Measurements from ENCODE around the gene SLC17A2. TPM values are rescaled to one million over a fixed set of nuclear protein-coding genes. Genes with fewer than 3 reads are reported as not detected.

Gene SLC17A2
- total and polyA plus RNA-seq, 4 donors = not detected

GRCh38 chr6:25918083-25918683 is 12.3 kb downstream of the SLC17A2 start:
- intact Hi-C loops (cut with DNase I) = no loop called here
- no peaks in the 10 kb centered on the region for H3K9me3 ChIP-seq (ENCODE audit: control insufficient read depth, low read length)
- no peaks in the 10 kb centered on the region for H3K4me1 ChIP-seq (ENCODE audit: control insufficient read depth in 1 of 2, insufficient read depth in 2 of 2, low read length in 2 of 2)
- DNase-seq (no peak), ATAC-seq (ENCODE audit: low FRiP score) (no peak)
- 84 to 85% methylated on average over 5 of the region's 5 CpGs for WGBS, 2 donors
- no peaks in the 10 kb centered on the region for H3K36me3 ChIP-seq (ENCODE audit: control insufficient read depth in 1 of 2, insufficient read depth in 2 of 2, low read length in 1 of 2)
- no peak overlapping the region for H3K4me3 ChIP-seq (ENCODE audit: low read length in 2 of 2)
- no peak overlapping the region for H3K27ac ChIP-seq (ENCODE audit: low read depth in 1 of 2, low read length in 2 of 2)
- H3K27me3 ChIP-seq (ENCODE audit: control insufficient read depth in 1 of 2, insufficient read depth in 2 of 2, low read length in 1 of 2) = no peaks in the 10 kb centered on the region

DNA sequence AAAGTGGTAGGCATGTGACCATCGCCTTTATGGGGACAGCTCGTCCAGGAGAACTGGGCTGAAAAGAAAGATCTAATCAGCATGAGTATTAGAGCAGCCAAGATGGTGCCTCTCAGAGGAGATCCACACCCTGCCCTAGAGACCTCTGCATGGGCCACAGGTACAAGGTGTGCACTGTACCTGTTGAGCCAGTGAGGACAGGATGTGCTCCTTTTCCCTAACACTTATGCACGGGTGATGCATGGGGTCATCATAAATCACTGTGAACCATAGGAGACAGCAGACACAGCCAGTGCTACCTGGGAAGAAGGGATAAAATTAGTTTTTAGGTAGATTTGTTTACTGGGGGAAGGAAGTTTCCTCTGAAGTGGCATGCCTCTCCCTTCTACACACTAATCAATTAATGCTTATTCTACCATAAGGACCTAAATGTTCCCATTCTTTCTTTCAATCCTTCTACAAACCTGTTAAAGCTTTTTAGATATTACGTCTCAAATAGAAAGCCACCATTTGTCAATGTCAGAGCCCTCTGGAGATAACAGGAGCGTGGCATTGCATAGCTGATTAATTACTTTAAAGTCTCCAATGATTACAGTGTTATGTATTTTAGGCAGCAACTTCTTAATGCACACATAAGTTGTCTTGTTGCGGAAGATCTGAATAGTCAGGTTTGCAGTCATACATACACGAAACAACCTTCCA is 13.6 kb downstream of the SLC17A2 start:
- Histone ChIP-seq H3K36me3 (ENCODE audit: control insufficient read depth in 1 of 2, insufficient read depth in 2 of 2, low read length in 1 of 2) (no peaks in the 10 kb centered on the region), H3K4me1 (ENCODE audit: control insufficient read depth in 1 of 2, insufficient read depth in 2 of 2, low read length in 2 of 2) (no peaks in the 10 kb centered on the region), H3K27me3 (ENCODE audit: control insufficient read depth in 1 of 2, insufficient read depth in 2 of 2, low read length in 1 of 2) (no peaks in the 10 kb centered on the region), H3K9me3 (ENCODE audit: control insufficient read depth, low read length) (no peaks in the 10 kb centered on the region), H3K4me3 (ENCODE audit: low read length in 2 of 2) (no peak overlapping the region), H3K27ac (ENCODE audit: low read depth in 1 of 2, low read length in 2 of 2) (no peak overlapping the region)
- intact Hi-C loops (cut with DNase I) = no loop called here
- 93% methylated on average over 7 of the region's 7 CpGs for WGBS, 2 donors
- DNase-seq (no peak), ATAC-seq (ENCODE audit: low FRiP score) (no peak)

- 94 to 95% methylated on average over 3 of the region's 3 CpGs for whole genome bisulfite sequencing, 2 donors
- no peaks in the 10 kb centered on the region for H3K36me3 ChIP-seq (ENCODE audit: control insufficient read depth in 1 of 2, insufficient read depth in 2 of 2, low read length in 1 of 2)
- H3K4me1 ChIP-seq (ENCODE audit: control insufficient read depth in 1 of 2, insufficient read depth in 2 of 2, low read length in 2 of 2) = no peaks in the 10 kb centered on the region
- no peak overlapping the region for H3K27ac ChIP-seq (ENCODE audit: low read depth in 1 of 2, low read length in 2 of 2)
- H3K4me3 ChIP-seq (ENCODE audit: low read length in 2 of 2) = no peak overlapping the region
- no peaks in the 10 kb centered on the region for H3K9me3 ChIP-seq (ENCODE audit: control insufficient read depth, low read length)
- intact Hi-C loops (cut with DNase I) = no loop called here
- ATAC-seq (ENCODE audit: low FRiP score) = no peak
- H3K27me3 ChIP-seq (ENCODE audit: control insufficient read depth in 1 of 2, insufficient read depth in 2 of 2, low read length in 1 of 2) = no peaks in the 10 kb centered on the region
- DNase-seq = no peak
Observed at GRCh38 chr6:25916330-25916729, 14.2 kb downstream of the SLC17A2 start.

DNA sequence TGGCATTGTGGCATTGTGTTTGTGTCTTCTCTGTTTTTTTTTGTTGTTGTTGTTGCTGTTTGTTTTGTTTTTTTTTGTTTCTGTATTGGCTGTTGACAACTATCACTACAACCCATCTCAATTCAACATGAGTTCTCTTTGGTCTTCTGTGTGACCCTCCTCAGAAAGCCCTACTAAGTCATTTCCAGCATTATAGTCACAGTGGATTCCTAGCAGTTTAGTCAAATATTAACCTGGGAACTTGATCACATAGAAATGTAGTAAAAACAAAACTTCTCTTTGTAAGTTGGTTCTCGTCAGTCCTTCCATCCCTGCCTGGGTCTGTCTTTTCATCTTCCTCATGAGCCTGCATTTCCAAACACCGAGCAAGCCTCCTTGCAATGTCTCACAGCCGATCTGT is 16.8 kb downstream of the SLC17A2 start:
- H3K4me3 ChIP-seq (ENCODE audit: low read length in 2 of 2) = no peak overlapping the region
- ATAC-seq (ENCODE audit: low FRiP score) = no peak
- no peak for DNase-seq
- H3K36me3 ChIP-seq (ENCODE audit: control insufficient read depth in 1 of 2, insufficient read depth in 2 of 2, low read length in 1 of 2) = no peaks in the 10 kb centered on the region
- H3K9me3 ChIP-seq (ENCODE audit: control insufficient read depth, low read length) = no peaks in the 10 kb centered on the region
- H3K27me3 ChIP-seq (ENCODE audit: control insufficient read depth in 1 of 2, insufficient read depth in 2 of 2, low read length in 1 of 2) = no peaks in the 10 kb centered on the region
- intact Hi-C loops (cut with DNase I) = no loop called here
- no peak overlapping the region for H3K27ac ChIP-seq (ENCODE audit: low read depth in 1 of 2, low read length in 2 of 2)
- WGBS, 2 donors = 80 to 82% methylated on average over 3 of the region's 3 CpGs
- no peaks in the 10 kb centered on the region for H3K4me1 ChIP-seq (ENCODE audit: control insufficient read depth in 1 of 2, insufficient read depth in 2 of 2, low read length in 2 of 2)

- intact Hi-C loops (cut with DNase I) = no loop called here
- WGBS, 2 donors = 79 to 82% methylated on average over 4 of the region's 4 CpGs
- Histone ChIP-seq H3K36me3 (ENCODE audit: control insufficient read depth in 1 of 2, insufficient read depth in 2 of 2, low read length in 1 of 2) (no peaks in the 10 kb centered on the region), H3K27ac (ENCODE audit: low read depth in 1 of 2, low read length in 2 of 2) (no peak overlapping the region), H3K4me1 (ENCODE audit: control insufficient read depth in 1 of 2, insufficient read depth in 2 of 2, low read length in 2 of 2) (no peaks in the 10 kb centered on the region), H3K4me3 (ENCODE audit: low read length in 2 of 2) (no peak overlapping the region), H3K9me3 (ENCODE audit: control insufficient read depth, low read length) (no peaks in the 10 kb centered on the region), H3K27me3 (ENCODE audit: control insufficient read depth in 1 of 2, insufficient read depth in 2 of 2, low read length in 1 of 2) (no peaks in the 10 kb centered on the region)
- DNase-seq = no peak
- ATAC-seq (ENCODE audit: low FRiP score) = no peak
Observed at GRCh38 chr6:25911351-25911750, 19.1 kb downstream of the SLC17A2 start.

GRCh38 chr6:25907475-25908014 is 22.9 kb downstream of the SLC17A2 start:
- intact Hi-C loops (cut with DNase I) = no loop called here
- WGBS, 2 donors = 75 to 77% methylated on average over 1 of the region's 1 CpG
- ATAC-seq (ENCODE audit: low FRiP score) (no peak), DNase-seq (no peak)
- Histone ChIP-seq H3K9me3 (ENCODE audit: control insufficient read depth, low read length) (no peaks in the 10 kb centered on the region), H3K36me3 (ENCODE audit: control insufficient read depth in 1 of 2, insufficient read depth in 2 of 2, low read length in 1 of 2) (no peaks in the 10 kb centered on the region), H3K4me1 (ENCODE audit: control insufficient read depth in 1 of 2, insufficient read depth in 2 of 2, low read length in 2 of 2) (no peaks in the 10 kb centered on the region), H3K27ac (ENCODE audit: low read depth in 1 of 2, low read length in 2 of 2) (no peak overlapping the region), H3K4me3 (ENCODE audit: low read length in 2 of 2) (no peak overlapping the region), H3K27me3 (ENCODE audit: control insufficient read depth in 1 of 2, insufficient read depth in 2 of 2, low read length in 1 of 2) (no peaks in the 10 kb centered on the region)

DNA sequence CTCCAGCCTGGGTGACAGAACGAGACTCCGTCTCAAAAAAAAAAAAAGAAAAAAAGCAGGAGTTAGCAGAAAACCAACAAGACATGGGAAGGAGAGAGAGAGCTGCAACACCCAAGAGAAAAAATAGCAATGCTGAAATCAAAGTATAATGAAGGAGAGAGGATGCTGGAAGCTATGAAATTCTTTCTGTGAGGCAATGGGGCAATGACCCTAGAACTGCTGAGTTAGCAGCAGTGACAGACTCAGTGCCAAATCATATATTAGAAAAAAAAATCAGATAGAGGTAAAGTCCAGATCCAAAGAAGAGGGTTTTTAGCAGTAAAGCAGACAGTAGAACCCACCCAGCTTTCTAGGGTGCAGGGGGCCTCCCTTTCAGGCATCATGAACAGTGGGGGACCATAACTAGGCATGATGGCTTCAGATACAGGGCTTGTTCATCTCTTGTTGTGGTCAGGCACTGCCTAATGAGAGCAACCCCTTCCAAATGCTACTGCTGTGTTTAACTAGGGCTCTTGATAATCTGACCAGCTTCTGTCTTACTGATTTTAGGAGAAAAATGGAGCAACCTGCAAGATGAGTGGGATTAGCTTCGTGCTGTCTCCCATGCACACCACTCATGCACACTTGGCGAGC is 26.9 kb downstream of the SLC17A2 start:
- Histone ChIP-seq H3K4me3 (ENCODE audit: low read length in 2 of 2) (no peak overlapping the region), H3K27me3 (ENCODE audit: control insufficient read depth in 1 of 2, insufficient read depth in 2 of 2, low read length in 1 of 2) (no peaks in the 10 kb centered on the region), H3K9me3 (ENCODE audit: control insufficient read depth, low read length) (no peaks in the 10 kb centered on the region), H3K4me1 (ENCODE audit: control insufficient read depth in 1 of 2, insufficient read depth in 2 of 2, low read length in 2 of 2) (no peaks in the 10 kb centered on the region), H3K36me3 (ENCODE audit: control insufficient read depth in 1 of 2, insufficient read depth in 2 of 2, low read length in 1 of 2) (no peaks in the 10 kb centered on the region), H3K27ac (ENCODE audit: low read depth in 1 of 2, low read length in 2 of 2) (no peak overlapping the region)
- no peak for ATAC-seq (ENCODE audit: low FRiP score)
- DNase-seq = no peak
- WGBS, 2 donors = 92 to 95% methylated on average over 4 of the region's 4 CpGs
- intact Hi-C loops (cut with DNase I) = no loop called here

DNA sequence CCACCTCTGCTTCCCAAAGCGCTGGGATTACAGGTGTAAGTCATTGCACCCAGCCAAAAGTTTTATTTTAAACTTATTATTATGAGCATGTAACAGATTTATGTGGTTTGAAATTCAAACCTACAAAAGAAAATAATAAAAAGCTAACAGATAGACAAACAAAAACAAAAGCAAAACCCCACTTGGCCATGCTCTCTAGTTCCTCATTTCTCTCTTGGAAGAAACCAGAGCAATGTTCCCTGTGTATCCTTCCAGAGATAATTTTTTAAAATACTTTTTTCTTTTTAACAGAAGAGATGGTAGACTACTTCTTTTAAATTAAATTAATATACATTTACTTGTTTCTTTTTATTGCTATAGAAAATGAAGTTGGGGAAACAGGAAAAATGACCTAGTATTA is 28.4 kb downstream of the SLC17A2 start:
- intact Hi-C loops (cut with DNase I) = no loop called here
- no peaks in the 10 kb centered on the region for H3K27me3 ChIP-seq (ENCODE audit: control insufficient read depth in 1 of 2, insufficient read depth in 2 of 2, low read length in 1 of 2)
- whole genome bisulfite sequencing, 2 donors = 99 to 100% methylated on average over 1 of the region's 1 CpG
- no peaks in the 10 kb centered on the region for H3K36me3 ChIP-seq (ENCODE audit: control insufficient read depth in 1 of 2, insufficient read depth in 2 of 2, low read length in 1 of 2)
- DNase-seq (no peak), ATAC-seq (ENCODE audit: low FRiP score) (no peak)
- no peak overlapping the region for H3K27ac ChIP-seq (ENCODE audit: low read depth in 1 of 2, low read length in 2 of 2)
- H3K4me1 ChIP-seq (ENCODE audit: control insufficient read depth in 1 of 2, insufficient read depth in 2 of 2, low read length in 2 of 2) = no peaks in the 10 kb centered on the region
- H3K9me3 ChIP-seq (ENCODE audit: control insufficient read depth, low read length) = no peaks in the 10 kb centered on the region
- no peak overlapping the region for H3K4me3 ChIP-seq (ENCODE audit: low read length in 2 of 2)

DNA sequence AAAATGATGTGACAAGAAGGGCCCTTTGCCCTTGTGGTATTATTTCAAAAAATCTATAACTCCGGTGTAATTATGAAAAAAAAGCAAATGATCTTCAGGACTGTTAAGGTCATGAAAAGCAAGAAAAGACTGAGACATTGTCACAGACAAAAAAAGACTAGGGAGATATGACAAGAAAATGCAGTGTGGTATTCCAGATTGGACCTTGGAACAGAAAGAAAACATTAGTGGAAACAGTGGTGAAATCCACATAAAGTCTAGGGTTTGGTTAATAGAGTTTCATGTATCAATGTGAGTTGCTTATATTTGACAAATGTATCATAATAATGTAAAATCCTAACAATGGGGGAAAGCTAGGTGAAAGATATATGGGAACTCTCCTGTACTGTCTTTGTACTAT is 29.6 kb downstream of the SLC17A2 start:
- intact Hi-C loops (cut with DNase I) = no loop called here
- no peak overlapping the region for H3K4me3 ChIP-seq (ENCODE audit: low read length in 2 of 2)
- H3K27ac ChIP-seq (ENCODE audit: low read depth in 1 of 2, low read length in 2 of 2) = no peak overlapping the region
- ATAC-seq (ENCODE audit: low FRiP score) (no peak), DNase-seq (no peak)
- no peaks in the 10 kb centered on the region for H3K27me3 ChIP-seq (ENCODE audit: control insufficient read depth in 1 of 2, insufficient read depth in 2 of 2, low read length in 1 of 2)
- H3K4me1 ChIP-seq (ENCODE audit: control insufficient read depth in 1 of 2, insufficient read depth in 2 of 2, low read length in 2 of 2) = no peaks in the 10 kb centered on the region
- H3K9me3 ChIP-seq (ENCODE audit: control insufficient read depth, low read length) = no peaks in the 10 kb centered on the region
- H3K36me3 ChIP-seq (ENCODE audit: control insufficient read depth in 1 of 2, insufficient read depth in 2 of 2, low read length in 1 of 2) = no peaks in the 10 kb centered on the region
- 81 to 92% methylated on average over 1 of the region's 1 CpG for WGBS, 2 donors
